ENCODE results near the gene UVSSA.
A peak's percentile ranks its signal among the peaks of the same experiment; 100 is the strongest.

The UVSSA gene

GRCh38 chr4:1310796-1311631 is 36.0 kb upstream of the UVSSA start:
- Mint-ChIP-seq H3K27me3 (no peaks in the 10 kb centered on the region), H3K36me3 (peaks cover 3% of the 10 kb centered on the region), H3K4me3 (no peak overlapping the region), H3K27ac (no peak overlapping the region), H3K4me1 (ENCODE audit: low read depth) (peaks cover 49% of the 10 kb centered on the region), H3K9me3 (ENCODE audit: low read depth) (no peaks in the 10 kb centered on the region)

DNA sequence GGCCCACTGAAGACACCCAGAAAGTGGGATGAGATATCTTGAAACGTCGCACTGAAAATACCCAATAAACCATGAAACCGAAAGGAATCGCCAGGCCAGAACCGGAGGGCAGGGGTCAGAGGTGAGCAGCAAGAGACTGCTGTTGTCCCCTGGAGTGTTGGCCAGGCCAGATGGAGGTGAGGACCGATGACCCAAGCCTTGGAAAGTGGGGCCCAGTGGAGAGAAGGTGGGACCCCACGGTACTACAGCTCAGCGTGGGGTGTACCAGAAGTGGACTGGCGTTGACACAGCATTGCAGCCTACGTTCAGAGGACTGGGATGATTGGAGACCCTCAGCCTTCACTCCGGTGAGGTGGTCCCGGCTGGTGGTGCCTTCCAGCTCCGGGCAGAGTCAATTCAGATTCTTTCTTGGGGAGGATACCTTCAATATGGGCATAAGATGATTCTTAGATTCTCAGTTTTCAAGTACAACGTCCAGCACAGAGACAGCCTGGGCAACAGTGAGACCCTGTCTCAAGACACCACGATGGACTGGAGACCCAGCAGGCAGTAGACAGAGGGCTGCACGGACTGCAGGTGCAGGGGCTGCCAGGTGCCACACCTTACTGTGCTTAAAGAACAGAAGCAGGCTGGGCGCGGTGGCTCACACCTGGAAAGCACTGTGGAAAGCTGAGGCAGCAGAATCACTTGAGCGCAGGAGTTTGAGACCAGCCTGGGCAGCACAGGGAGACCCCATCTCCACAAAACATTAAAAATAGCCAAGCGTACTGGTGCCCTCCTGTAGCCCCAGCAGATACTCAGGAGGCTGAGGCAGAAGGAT is 34.0 kb upstream of the UVSSA start:
- no peaks in the 10 kb centered on the region for H3K27me3 Mint-ChIP-seq
- no peak overlapping the region for H3K27ac Mint-ChIP-seq
- H3K9me3 Mint-ChIP-seq (ENCODE audit: low read depth) = no peaks in the 10 kb centered on the region
- H3K36me3 Mint-ChIP-seq = peaks cover 3% of the 10 kb centered on the region
- H3K4me1 Mint-ChIP-seq (ENCODE audit: low read depth) = peaks cover 34% of the 10 kb centered on the region
- no peak overlapping the region for H3K4me3 Mint-ChIP-seq

- Mint-ChIP-seq H3K36me3 (peaks cover 5% of the 10 kb centered on the region), H3K4me1 (ENCODE audit: low read depth) (peaks cover 16% of the 10 kb centered on the region), H3K9me3 (ENCODE audit: low read depth) (no peaks in the 10 kb centered on the region), H3K4me3 (no peak overlapping the region), H3K27me3 (no peaks in the 10 kb centered on the region), H3K27ac (no peak overlapping the region)
Observed at GRCh38 chr4:1315306-1315705, 31.7 kb upstream of the UVSSA start.

DNA sequence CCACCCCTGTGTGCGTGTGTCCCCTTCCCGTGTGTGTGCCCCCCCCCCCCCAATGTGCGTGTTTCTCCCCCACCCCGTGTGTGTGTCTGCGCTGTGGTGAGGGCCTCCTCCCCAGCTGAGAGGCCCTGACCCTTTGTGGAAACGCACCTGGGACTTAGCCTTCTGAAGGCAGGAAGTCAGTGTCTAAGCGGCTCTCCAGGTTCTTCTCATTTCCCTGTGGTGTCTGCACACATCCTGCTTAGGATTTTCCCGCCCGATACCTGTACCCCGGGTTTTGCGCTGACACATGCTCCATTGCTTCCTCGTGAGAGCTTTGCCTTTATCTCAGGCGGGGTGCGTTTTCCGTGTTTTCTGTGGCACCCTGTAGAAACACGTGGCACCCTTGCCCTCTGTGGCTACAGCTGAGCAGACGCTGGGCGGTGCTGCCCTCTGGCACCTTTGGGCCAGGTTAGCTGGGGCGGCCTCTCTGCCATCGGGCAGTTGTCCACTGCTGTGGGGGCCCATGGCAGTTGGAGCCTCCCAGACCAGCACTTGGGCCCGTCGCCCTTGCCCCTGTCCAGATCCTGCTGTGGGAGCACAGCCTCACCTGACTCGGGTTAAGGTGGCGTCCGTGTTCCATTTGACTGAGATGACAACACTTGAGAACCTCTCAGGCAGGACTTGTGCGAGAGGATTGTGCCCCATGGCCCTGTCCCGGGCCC is 31.0 kb upstream of the UVSSA start:
- peak overlapping the region; percentile 72 for H3K27ac Mint-ChIP-seq
- H3K4me3 Mint-ChIP-seq = no peak overlapping the region
- H3K36me3 Mint-ChIP-seq = peaks cover 5% of the 10 kb centered on the region

GRCh38 chr4:1316537-1317168 is 30.4 kb upstream of the UVSSA start:
- no peaks in the 10 kb centered on the region for H3K27me3 Mint-ChIP-seq
- H3K4me1 Mint-ChIP-seq (ENCODE audit: low read depth) = peaks cover 11% of the 10 kb centered on the region
- H3K9me3 Mint-ChIP-seq (ENCODE audit: low read depth) = no peaks in the 10 kb centered on the region
- no peak overlapping the region for H3K27ac Mint-ChIP-seq
- H3K36me3 Mint-ChIP-seq = peaks cover 7% of the 10 kb centered on the region
- no peak overlapping the region for H3K4me3 Mint-ChIP-seq

More for the DNA sequence above, 31.0 kb upstream of the UVSSA start:
- peaks cover 13% of the 10 kb centered on the region for H3K4me1 Mint-ChIP-seq (ENCODE audit: low read depth)
- no peaks in the 10 kb centered on the region for H3K27me3 Mint-ChIP-seq
- H3K9me3 Mint-ChIP-seq (ENCODE audit: low read depth) = no peaks in the 10 kb centered on the region

- Mint-ChIP-seq H3K27me3 (no peaks in the 10 kb centered on the region), H3K4me1 (ENCODE audit: low read depth) (peaks cover 9% of the 10 kb centered on the region), H3K4me3 (no peak overlapping the region), H3K27ac (no peak overlapping the region), H3K9me3 (ENCODE audit: low read depth) (no peaks in the 10 kb centered on the region), H3K36me3 (peaks cover 7% of the 10 kb centered on the region)
Observed at GRCh38 chr4:1317177-1318045, 29.6 kb upstream of the UVSSA start.

DNA sequence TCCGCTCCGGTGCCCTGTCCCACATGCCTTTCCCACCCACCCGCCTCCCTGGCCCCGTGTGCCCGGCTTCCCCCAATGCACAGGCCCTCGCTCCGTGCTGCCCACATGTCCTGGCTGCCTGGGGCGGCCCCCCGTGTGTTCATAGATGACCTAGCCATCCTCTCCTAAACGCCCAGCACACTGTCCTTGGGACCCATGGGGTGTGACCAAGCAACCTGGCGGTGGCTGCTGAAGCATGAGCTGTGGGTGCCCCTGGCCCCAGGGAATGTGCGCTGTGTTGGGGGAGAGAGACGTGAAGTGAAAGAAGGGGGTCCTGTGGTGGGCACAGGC is 29.0 kb upstream of the UVSSA start:
- peaks cover 7% of the 10 kb centered on the region for H3K36me3 Mint-ChIP-seq
- H3K9me3 Mint-ChIP-seq (ENCODE audit: low read depth) = no peaks in the 10 kb centered on the region
- H3K4me3 Mint-ChIP-seq = no peak overlapping the region
- no peaks in the 10 kb centered on the region for H3K27me3 Mint-ChIP-seq
- peak overlapping the region; percentile 38 for H3K27ac Mint-ChIP-seq
- peaks cover 9% of the 10 kb centered on the region for H3K4me1 Mint-ChIP-seq (ENCODE audit: low read depth)

DNA sequence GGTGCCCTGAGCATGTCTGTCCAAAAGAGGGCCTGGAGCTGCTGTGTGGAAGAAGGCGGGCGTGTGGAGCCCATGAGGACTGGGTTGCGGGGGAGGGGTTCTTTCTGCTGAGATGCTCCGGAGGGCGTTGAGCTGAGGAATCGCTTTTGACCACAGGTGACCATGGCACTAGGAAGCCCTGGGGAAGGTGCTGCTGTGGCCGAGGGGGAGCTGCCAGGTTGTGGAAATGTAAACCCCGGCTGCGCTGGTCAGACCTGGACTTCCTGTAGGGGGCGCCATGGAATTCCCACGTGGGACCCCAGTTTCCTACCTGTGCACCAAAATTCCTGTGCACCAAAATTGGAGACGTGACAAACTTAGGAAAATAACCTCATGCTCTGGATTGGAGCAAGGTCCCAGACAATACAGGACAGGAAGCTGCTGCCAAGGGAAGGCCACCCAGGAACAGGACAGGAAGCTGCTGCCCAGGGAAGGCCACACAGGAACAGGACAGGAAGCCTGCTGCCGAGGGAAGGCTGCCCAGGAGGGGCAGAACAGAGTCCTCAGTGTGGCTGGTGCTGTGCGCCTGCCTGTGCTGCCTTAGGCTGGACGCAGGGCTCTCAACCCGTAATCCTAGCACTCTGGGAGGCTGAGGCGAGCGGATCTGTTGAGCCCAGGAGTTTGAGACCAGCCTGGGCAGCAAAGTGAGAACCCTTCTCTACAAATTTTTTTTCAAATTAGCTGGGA is 28.4 kb upstream of the UVSSA start:
- no peaks in the 10 kb centered on the region for H3K9me3 Mint-ChIP-seq (ENCODE audit: low read depth)
- H3K4me1 Mint-ChIP-seq (ENCODE audit: low read depth) = peaks cover 9% of the 10 kb centered on the region
- H3K36me3 Mint-ChIP-seq = peaks cover 7% of the 10 kb centered on the region
- no peak overlapping the region for H3K4me3 Mint-ChIP-seq
- peak overlapping the region; percentile 38 for H3K27ac Mint-ChIP-seq
- H3K27me3 Mint-ChIP-seq = no peaks in the 10 kb centered on the region

DNA sequence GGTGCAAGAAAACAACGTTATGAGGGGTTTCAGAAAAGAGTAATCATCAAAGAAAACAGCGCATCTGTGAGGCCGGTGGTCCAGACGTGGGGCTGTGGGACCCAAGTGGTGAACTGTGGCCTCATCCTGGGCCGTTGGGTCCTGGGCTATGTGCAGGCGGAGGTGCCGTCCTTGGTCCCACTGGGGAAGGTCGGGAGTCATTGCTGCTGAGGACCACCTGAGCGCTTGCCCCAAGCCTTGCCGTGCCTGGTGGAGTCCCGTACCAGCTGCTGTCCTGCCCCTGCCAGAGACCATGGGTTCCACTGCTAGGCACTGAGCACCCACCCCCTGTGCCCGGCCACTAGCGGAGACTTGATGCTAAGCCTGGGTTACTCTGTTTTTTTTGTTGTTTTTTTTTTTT is 25.5 kb upstream of the UVSSA start:
- no peak overlapping the region for H3K27ac Mint-ChIP-seq
- H3K4me1 Mint-ChIP-seq (ENCODE audit: low read depth) = peaks cover 2% of the 10 kb centered on the region
- no peaks in the 10 kb centered on the region for H3K27me3 Mint-ChIP-seq
- H3K9me3 Mint-ChIP-seq (ENCODE audit: low read depth) = no peaks in the 10 kb centered on the region
- peaks cover 4% of the 10 kb centered on the region for H3K36me3 Mint-ChIP-seq
- no peak overlapping the region for H3K4me3 Mint-ChIP-seq

GRCh38 chr4:1321946-1322650 is 24.9 kb upstream of the UVSSA start:
- Mint-ChIP-seq H3K36me3 (peaks cover 4% of the 10 kb centered on the region), H3K4me3 (no peak overlapping the region), H3K27ac (no peak overlapping the region)

DNA sequence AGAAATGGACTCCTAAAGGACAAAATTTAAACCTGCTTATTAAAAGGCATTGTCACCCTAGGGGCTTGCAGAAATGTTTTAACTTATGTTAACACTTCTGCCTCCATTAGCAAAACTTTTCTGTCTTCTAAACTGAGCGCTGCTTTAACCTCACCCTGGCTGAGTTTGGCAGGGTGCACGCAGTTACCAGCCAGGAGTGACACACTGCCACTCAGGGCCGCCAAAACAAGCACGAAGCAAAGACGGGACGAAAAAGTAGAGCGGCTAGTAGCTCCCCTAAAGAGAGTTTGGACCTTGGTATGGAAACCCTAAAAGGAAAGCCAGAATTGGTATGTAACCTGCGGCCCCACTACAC is 23.8 kb upstream of the UVSSA start:
- peaks cover 2% of the 10 kb centered on the region for H3K4me1 Mint-ChIP-seq (ENCODE audit: low read depth)
- no peaks in the 10 kb centered on the region for H3K9me3 Mint-ChIP-seq (ENCODE audit: low read depth)
- no peak overlapping the region for H3K27ac Mint-ChIP-seq
- H3K36me3 Mint-ChIP-seq = peaks cover 3% of the 10 kb centered on the region
- H3K4me3 Mint-ChIP-seq = no peak overlapping the region
- H3K27me3 Mint-ChIP-seq = no peaks in the 10 kb centered on the region

More at GRCh38 chr4:1321946-1322650, 24.9 kb upstream of the UVSSA start:
- H3K27me3 Mint-ChIP-seq = no peaks in the 10 kb centered on the region
- peaks cover 2% of the 10 kb centered on the region for H3K4me1 Mint-ChIP-seq (ENCODE audit: low read depth)
- H3K9me3 Mint-ChIP-seq (ENCODE audit: low read depth) = no peaks in the 10 kb centered on the region

GRCh38 chr4:1323635-1324442 is 23.2 kb upstream of the UVSSA start:
- H3K4me3 Mint-ChIP-seq = no peak overlapping the region
- H3K36me3 Mint-ChIP-seq = peaks cover 2% of the 10 kb centered on the region
- H3K27me3 Mint-ChIP-seq = no peaks in the 10 kb centered on the region
- H3K9me3 Mint-ChIP-seq (ENCODE audit: low read depth) = no peaks in the 10 kb centered on the region
- H3K27ac Mint-ChIP-seq = no peak overlapping the region
- peaks cover 2% of the 10 kb centered on the region for H3K4me1 Mint-ChIP-seq (ENCODE audit: low read depth)
